ENCODE measurements around the gene GADD45GIP1.

GADD45GIP1 gene

DNA sequence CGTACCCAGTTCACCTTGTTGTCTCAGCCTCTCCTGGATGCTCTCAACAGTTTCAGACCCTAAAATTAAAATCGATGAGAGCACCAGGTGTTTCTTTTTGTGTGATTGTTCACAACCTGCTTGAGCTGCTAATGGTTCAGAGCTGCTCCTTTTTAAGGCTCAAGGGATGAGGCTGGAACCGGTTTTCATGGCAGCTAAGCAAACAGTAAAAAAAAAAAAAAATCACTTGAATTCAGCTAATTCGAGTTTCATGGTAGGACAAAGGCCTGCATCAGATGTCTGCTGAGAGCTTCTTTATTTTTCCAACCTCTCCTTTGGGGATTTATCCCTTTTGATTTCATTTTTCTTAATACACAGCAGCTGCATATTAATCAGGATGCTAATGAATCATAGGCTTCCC, 44.5 kb downstream of the GADD45GIP1 start:
- DNase-seq (ENCODE audit: low read depth in 3 of 3): no peak

GRCh38 chr19:12907166-12907565, 49.9 kb downstream of the GADD45GIP1 start:
- DNase-seq (ENCODE audit: low read depth in 3 of 3): no peak
